Astrocyte of the spinal cord (primary cell): ENCODE results near the gene BTAF1.

Experiments used
- DNase-seq: peaks from one replicate; pipeline ENCODE4 v3.0.0; 2011; ENCODE audit warnings: low read depth, low spot score
- H3K4me3 ChIP-seq: 2 replicates; pipeline ENCODE4 v1.5.1; 2011; ENCODE audit warnings: low read depth, mild to moderate bottlenecking, low read length, moderate library complexity
- in situ Hi-C: cut with HindIII; loops from 2 replicates; pipeline ENCODE4 v1.10.0; 2017; ENCODE audit warnings: low sequenced_read_pairs
- TF ChIP-seq, protein P1 (sequence below): IDR thresholded peaks from 2 replicates; pipeline ENCODE4 v1.5.1; 2012; ENCODE audit warnings: low read depth, mild to moderate bottlenecking, low read length, inconsistent platforms

The BTAF1 gene

GRCh38 chr10:91923371-91924211, at the start of gene BTAF1:
TSS of gene BTAF1 (plus strand) at chr10:91923770. CDS start at chr10:91924077, 307 bp downstream.
- in situ Hi-C loops: no loop called here
- H3K4me3 ChIP-seq: peak within 1 kb of the TSS; percentile 94
- DNase-seq: peak; percentile 95
- TF ChIP-seq, protein P1, sequence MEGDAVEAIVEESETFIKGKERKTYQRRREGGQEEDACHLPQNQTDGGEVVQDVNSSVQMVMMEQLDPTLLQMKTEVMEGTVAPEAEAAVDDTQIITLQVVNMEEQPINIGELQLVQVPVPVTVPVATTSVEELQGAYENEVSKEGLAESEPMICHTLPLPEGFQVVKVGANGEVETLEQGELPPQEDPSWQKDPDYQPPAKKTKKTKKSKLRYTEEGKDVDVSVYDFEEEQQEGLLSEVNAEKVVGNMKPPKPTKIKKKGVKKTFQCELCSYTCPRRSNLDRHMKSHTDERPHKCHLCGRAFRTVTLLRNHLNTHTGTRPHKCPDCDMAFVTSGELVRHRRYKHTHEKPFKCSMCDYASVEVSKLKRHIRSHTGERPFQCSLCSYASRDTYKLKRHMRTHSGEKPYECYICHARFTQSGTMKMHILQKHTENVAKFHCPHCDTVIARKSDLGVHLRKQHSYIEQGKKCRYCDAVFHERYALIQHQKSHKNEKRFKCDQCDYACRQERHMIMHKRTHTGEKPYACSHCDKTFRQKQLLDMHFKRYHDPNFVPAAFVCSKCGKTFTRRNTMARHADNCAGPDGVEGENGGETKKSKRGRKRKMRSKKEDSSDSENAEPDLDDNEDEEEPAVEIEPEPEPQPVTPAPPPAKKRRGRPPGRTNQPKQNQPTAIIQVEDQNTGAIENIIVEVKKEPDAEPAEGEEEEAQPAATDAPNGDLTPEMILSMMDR: no peak

- in situ Hi-C loops: no loop called here
- DNase-seq: no peak
- TF ChIP-seq, protein P1: no peak
- no peak overlapping the region for H3K4me3 ChIP-seq
Measured at GRCh38 chr10:91875156-91875555, 48.4 kb upstream of the BTAF1 start.

DNA sequence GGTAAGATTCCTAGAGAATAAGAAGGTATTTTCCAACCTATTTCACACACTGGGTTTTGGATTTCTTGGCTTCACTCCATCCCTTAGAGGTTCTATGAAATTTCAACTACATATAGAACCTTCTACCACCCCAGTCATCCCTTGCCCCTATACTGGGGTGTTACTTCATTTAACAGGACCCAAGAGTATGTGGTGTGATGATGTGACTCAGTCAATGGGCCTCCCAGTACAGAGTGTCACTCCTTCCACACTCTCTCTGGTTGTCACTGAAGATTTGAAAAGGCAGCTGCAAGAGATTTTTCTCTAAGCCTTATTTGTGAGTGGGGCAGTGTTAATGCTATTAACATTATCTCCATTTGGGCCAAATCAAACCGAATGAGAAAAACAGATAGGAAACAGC, 47.8 kb upstream of the BTAF1 start:
- in situ Hi-C loops: no loop called here
- H3K4me3 ChIP-seq: no peak overlapping the region
- no peak for DNase-seq
- TF ChIP-seq, protein P1: no peak

DNA sequence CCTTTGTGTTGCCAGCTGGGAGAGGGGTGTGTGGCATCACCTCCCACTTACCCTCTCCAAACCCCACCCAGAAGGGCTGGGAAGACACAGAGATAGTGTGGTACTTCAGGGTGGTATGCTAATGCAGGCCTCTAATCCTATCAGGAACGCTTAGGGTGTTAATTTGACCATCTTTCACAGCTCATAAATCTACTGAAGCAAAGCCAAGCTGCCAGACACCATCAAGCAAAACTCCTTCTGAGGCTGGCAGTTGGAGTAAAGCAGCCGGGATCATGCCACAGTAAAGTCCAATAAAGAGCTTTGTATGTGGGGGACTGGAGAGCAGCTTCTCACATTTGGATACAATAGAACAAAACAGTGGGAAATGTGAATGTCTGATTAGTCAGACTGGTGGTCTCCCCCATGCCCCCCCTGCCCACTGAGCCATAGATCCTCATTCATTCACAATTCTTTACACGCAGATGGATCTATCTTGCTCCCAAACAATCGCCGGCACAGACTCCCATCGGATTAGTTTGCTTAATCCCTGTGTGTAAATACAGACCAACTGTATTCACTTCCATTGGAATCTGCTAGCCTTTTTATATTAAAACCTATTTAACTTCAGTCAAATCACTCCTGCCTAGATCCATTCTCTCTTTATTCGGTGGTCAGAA, 43.9 kb upstream of the BTAF1 start:
- DNase-seq: no peak
- in situ Hi-C loops: no loop called here
- TF ChIP-seq, protein P1: no peak
- H3K4me3 ChIP-seq: no peak overlapping the region

- no peak overlapping the region for H3K4me3 ChIP-seq
- in situ Hi-C loops: no loop called here
- no peak for DNase-seq
- TF ChIP-seq, protein P1: no peak
Measured at GRCh38 chr10:91880310-91880709, 43.3 kb upstream of the BTAF1 start.

DNA sequence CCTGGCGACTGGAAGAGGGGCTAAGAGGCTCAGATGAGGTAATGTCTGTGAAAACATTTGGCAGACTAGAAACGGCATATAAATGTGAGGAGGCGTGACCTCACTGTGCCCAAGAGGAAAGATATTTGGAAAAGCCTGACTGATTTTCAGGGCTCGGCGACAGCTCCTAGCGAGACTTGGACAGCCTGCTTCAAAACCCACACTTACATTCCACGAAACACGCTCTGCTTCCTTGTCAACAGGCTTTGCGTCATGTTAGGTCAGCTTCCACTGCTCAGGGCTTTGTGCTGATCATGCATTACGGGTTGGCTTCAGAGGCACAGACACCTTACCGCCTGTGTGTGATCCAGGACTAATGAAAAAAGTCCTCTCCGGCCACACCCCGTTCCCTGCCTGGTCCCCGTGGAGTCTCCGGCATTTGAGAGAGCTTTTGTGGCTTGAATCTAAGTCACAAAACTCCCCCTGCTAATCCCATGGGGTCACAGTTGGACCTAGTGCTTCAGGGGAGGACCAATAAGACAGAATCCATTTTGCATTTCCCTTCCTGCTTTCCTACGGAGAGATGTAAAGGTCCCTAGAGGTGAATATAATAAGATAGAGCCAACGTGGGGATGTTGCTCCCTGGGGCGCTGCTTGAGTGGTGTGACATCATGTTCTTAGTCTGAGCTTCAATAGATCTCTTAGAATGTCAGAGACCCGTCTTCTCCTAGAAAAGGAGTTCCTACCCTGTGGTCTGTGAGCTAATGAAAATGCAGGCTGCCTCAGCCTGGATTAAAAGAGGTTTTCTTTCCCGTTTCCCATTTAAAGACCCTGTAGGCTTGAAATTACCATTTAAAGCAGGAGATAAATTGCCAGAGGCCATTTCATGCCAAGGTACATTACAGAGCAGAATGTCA, 39.8 kb upstream of the BTAF1 start:
- in situ Hi-C loops: no loop called here
- TF ChIP-seq, protein P1: no peak
- peak; percentile 51 for DNase-seq
- no peak overlapping the region for H3K4me3 ChIP-seq
